Suprapubic skin (tissue), 4 donors: ENCODE measurements around the gene ADAMTS2. TPM values are rescaled to one million over a fixed set of nuclear protein-coding genes. Genes with fewer than 3 reads are reported as not detected.
"Not testable (repeated sequence)": the region's sequence is repeated elsewhere in the genome, so short reads cannot be mapped to it uniquely, and the experiment has no call there.

Source experiments
- DNase-seq, 2 donors: peaks; one replicate each; pipeline ENCODE4 v3.0.0-alpha.2; 2019; ENCODE audit warnings: low spot score in 2 of 2
- H3K27ac ChIP-seq: fragments of 200-600 bp; sonication (generic); one replicate; pipeline ENCODE4 v1.5.1; 2019
- H3K27me3 ChIP-seq: fragments of 200-600 bp; sonication (generic); one replicate; pipeline ENCODE4 v1.5.1; 2019
- H3K36me3 ChIP-seq: fragments of 200-600 bp; sonication (generic); one replicate; pipeline ENCODE4 v1.5.1; 2019
- H3K4me1 ChIP-seq: fragments of 200-600 bp; sonication (generic); one replicate; pipeline ENCODE4 v1.5.1; 2019
- H3K4me3 ChIP-seq: fragments of 200-600 bp; sonication (generic); one replicate; pipeline ENCODE4 v1.5.1; 2019; ENCODE audit warnings: mild to moderate bottlenecking
- H3K9me3 ChIP-seq: fragments of 200-600 bp; sonication (generic); one replicate; pipeline ENCODE4 v1.5.1; 2019
- EP300 ChIP-seq: sonication (generic); formaldehyde crosslinking; IDR thresholded peaks from one replicate; pipeline ENCODE4 v1.6.1; 2017; ENCODE audit warnings: antibody characterized with exemption
- POLR2A ChIP-seq, 2 donors: fragments of 450-650 bp; IDR thresholded peaks; one replicate each; pipeline ENCODE4 v1.6.1; 2017; ENCODE audit warnings: antibody characterized with exemption in 2 of 2, mild to moderate bottlenecking in 2 of 2, moderate library complexity in 2 of 2
- POLR2AphosphoS5 ChIP-seq, 3 donors: sonication (generic); formaldehyde crosslinking; IDR thresholded peaks; one replicate each; pipeline ENCODE4 v1.6.1; 2017; ENCODE audit warnings: antibody characterized with exemption in 3 of 3
- WGBS: methylation state at CpG from one replicate; pipeline ENCODE4 v1.1.5; 2018; 5-methylcytosine and 5-hydroxymethylcytosine counted together
- total RNA-seq, 4 donors: library from RNA; depleted of rRNA; stranded (reverse); fragments of >200 nt; gene quantifications; one replicate each; pipeline ENCODE4 v1.1.0, GENCODE V29; 2016
- TF ChIP-seq, protein P1 (sequence below), 2 donors: fragments of 200-600 bp in 1 of 2; fragments of 450-650 bp in 1 of 2; sonication (generic) in 1 of 2; IDR thresholded peaks; one replicate each; pipeline ENCODE4 v1.5.1; 2016 to 2019; ENCODE audit warnings: antibody characterized with exemption in 2 of 2, mild to moderate bottlenecking in 1 of 2, moderate library complexity in 1 of 2

ADAMTS2 gene
- total RNA-seq, 4 donors from 2014 or later, result 3.1 to 5.5 (median 4.3) TPM

DNA sequence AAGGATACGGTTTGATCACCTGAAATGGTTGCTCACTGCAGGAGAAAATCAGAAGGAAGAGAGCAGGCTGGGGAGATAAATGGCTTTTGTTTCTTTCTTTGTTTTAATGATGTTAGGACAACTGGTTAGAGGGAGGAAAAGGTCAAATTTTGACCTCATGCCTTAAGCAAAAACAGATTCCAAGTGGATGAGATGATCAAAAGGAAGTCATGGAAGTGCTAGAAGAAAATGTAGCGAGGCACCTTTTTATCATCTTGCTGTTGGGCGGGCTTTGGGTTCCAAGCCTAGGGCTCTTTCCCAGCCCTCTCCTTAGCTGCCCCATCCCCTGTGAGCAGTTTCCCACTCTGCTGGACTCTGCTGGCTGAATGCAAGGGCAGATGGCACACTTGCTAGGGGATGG, 127.9 kb downstream of the ADAMTS2 start:
- no peaks in the 10 kb centered on the region for H3K27me3 ChIP-seq
- H3K36me3 ChIP-seq, result no peaks in the 10 kb centered on the region
- no peak overlapping the region for H3K27ac ChIP-seq
- H3K4me3 ChIP-seq, result no peak overlapping the region
- no peaks in the 10 kb centered on the region for H3K9me3 ChIP-seq
- WGBS, result 69% methylated on average over 3 of the region's 3 CpGs
- DNase-seq, result no peak
- H3K4me1 ChIP-seq, result no peaks in the 10 kb centered on the region
- no peak for TF ChIP-seq POLR2A (IDR thresholded peaks at IDR 0.05)
- no peak for TF ChIP-seq EP300
- TF ChIP-seq, protein P1, sequence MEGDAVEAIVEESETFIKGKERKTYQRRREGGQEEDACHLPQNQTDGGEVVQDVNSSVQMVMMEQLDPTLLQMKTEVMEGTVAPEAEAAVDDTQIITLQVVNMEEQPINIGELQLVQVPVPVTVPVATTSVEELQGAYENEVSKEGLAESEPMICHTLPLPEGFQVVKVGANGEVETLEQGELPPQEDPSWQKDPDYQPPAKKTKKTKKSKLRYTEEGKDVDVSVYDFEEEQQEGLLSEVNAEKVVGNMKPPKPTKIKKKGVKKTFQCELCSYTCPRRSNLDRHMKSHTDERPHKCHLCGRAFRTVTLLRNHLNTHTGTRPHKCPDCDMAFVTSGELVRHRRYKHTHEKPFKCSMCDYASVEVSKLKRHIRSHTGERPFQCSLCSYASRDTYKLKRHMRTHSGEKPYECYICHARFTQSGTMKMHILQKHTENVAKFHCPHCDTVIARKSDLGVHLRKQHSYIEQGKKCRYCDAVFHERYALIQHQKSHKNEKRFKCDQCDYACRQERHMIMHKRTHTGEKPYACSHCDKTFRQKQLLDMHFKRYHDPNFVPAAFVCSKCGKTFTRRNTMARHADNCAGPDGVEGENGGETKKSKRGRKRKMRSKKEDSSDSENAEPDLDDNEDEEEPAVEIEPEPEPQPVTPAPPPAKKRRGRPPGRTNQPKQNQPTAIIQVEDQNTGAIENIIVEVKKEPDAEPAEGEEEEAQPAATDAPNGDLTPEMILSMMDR (IDR thresholded peaks at IDR 0.05), result no peak
- TF ChIP-seq POLR2AphosphoS5 (IDR thresholded peaks at IDR 0.05), result no peak

DNA sequence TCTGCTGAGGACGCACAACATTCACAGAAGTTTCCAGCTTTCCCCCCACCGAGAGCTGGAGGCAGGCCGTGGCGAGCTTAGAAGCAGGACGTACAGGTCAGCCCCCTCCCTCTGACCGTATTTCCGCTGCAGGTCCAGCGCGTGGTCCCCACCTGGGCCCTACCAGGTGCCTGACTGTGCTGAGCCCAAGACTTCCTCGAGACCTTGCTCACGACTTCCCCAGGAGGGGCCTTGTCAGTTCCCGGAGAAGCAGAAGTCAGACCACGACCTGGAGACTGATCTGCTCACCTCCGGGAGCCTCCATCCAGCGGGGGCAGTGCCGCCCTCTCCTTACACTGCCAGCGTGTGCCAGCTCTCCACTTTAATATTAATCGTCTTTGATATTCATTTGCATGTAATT, 128.9 kb downstream of the ADAMTS2 start:
- not testable (repeated sequence) for H3K9me3 ChIP-seq, H3K4me3 ChIP-seq, DNase-seq, H3K36me3 ChIP-seq, H3K27ac ChIP-seq, H3K27me3 ChIP-seq, H3K4me1 ChIP-seq
- WGBS, result 91% methylated on average over 11 of the region's 18 CpGs

DNA sequence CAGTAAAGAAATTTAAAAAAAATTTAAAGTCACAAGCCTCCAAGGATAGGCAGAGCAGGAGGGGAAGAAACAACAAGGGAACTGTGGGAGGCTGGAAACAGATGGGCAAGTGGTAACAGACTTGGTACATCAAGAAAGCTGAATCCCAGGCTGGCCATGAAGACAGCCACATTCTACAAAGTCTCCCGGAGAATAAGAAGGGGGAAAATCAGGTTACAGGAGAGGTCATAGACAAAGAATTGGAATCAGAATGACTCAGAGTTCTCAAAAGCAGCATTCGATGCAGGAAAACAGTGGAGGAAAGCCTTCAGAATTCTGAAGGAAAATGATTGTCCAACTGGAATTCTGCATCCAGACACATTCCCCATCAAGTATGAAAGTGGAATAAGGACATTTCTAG, 129.7 kb downstream of the ADAMTS2 start:
- Histone ChIP-seq H3K4me3 (no peak overlapping the region), H3K27ac (no peak overlapping the region), H3K9me3 (no peaks in the 10 kb centered on the region), H3K4me1 (no peaks in the 10 kb centered on the region), H3K36me3 (no peaks in the 10 kb centered on the region), H3K27me3 (no peaks in the 10 kb centered on the region)
- TF ChIP-seq POLR2AphosphoS5 (IDR thresholded peaks at IDR 0.05) (no peak), EP300 (no peak), POLR2A (IDR thresholded peaks at IDR 0.05) (no peak)
- TF ChIP-seq, protein P1 (IDR thresholded peaks at IDR 0.05), result no peak
- WGBS, result 67% methylated on average over 2 of the region's 2 CpGs
- DNase-seq, result no peak

DNA sequence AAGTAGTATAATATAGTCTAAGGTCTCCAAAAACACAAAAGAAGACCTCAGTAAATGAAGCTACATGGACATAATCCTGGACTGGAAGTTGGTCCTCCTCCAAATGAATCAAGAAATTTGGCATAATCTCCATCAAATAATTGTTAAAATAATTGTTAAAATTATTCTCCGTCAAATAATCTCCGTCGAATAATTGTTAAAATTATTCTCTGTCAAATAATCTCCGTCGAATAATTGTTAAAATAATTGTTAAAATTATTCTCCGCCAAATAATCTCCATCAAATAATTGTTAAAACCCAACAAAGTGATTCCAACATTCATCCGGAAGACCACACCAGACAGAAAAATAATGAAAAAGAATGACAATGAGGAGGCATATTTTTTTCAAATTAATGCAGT, 130.6 kb downstream of the ADAMTS2 start:
- Histone ChIP-seq H3K9me3 (no peaks in the 10 kb centered on the region), H3K4me3 (no peak overlapping the region), H3K4me1 (no peaks in the 10 kb centered on the region), H3K36me3 (no peaks in the 10 kb centered on the region), H3K27me3 (no peaks in the 10 kb centered on the region), H3K27ac (no peak overlapping the region)
- TF ChIP-seq EP300 (no peak), POLR2A (IDR thresholded peaks at IDR 0.05) (no peak), POLR2AphosphoS5 (IDR thresholded peaks at IDR 0.05) (no peak)
- TF ChIP-seq, protein P1 (IDR thresholded peaks at IDR 0.05), result no peak
- DNase-seq, result no peak
- 98% methylated on average over 7 of the region's 7 CpGs for WGBS

DNA sequence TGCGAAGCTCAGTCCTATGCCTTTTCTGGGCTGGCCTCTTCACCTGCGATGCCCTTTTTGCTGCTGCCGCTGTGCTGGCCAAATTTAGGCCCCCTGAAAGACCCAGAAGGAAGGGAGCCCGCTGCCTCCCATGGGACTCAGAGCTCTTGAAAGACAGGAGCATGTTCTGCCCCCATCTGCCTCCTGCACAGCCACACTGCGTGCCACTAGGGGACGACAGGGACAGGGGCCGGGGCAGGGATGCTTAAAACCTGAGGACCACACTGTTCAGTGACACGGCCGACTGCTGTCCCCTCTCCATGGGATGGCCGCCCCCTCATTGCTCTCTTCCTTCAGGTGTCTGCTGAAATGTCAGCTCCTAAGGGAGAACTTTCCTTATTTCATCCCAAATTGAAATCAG, 132.4 kb downstream of the ADAMTS2 start:
- TF ChIP-seq POLR2A (IDR thresholded peaks at IDR 0.05), result no peak
- TF ChIP-seq, protein P1 (IDR thresholded peaks at IDR 0.05), result peak in 1 of 2 donors; percentile 28
- DNase-seq, result no peak
- WGBS, result 89% methylated on average over 3 of the region's 10 CpGs
- H3K27ac ChIP-seq, result no peak overlapping the region
- H3K4me1 ChIP-seq, result no peaks in the 10 kb centered on the region
- no peaks in the 10 kb centered on the region for H3K36me3 ChIP-seq
- H3K27me3 ChIP-seq, result no peaks in the 10 kb centered on the region
- H3K4me3 ChIP-seq, result no peak overlapping the region
- H3K9me3 ChIP-seq, result no peaks in the 10 kb centered on the region

DNA sequence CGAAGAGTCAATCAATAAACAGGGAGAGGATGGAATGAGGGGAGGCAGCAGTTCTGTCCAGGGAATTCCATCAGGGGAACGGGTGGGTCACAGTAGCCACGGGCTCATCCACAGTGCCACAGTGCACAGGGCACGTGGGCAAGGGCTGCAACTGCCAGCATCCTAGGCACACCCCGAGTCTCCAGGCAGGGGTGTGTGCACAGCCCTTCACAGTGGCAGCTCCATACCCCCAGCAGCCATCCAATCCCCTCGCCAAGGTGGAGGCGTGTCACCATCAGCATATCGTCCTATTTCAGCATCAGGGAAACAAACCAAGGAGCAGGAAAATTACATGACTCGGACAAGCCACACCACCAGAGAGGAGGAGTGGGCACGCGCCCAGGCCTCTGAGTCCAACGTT, 133.6 kb downstream of the ADAMTS2 start:
- H3K4me3 ChIP-seq, result no peak overlapping the region
- no peak for DNase-seq
- H3K9me3 ChIP-seq, result no peaks in the 10 kb centered on the region
- TF ChIP-seq, protein P1 (IDR thresholded peaks at IDR 0.05), result no peak
- TF ChIP-seq POLR2A (IDR thresholded peaks at IDR 0.05), result no peak
- no peak for TF ChIP-seq EP300
- TF ChIP-seq POLR2AphosphoS5 (IDR thresholded peaks at IDR 0.05), result no peak
- 73% methylated on average over 9 of the region's 12 CpGs for WGBS
- no peaks in the 10 kb centered on the region for H3K36me3 ChIP-seq
- no peaks in the 10 kb centered on the region for H3K4me1 ChIP-seq
- no peaks in the 10 kb centered on the region for H3K27me3 ChIP-seq
- no peak overlapping the region for H3K27ac ChIP-seq
